Caco-2 (cell line): Measurements from ENCODE around the gene MYH14. TPM values are rescaled to one million over a fixed set of nuclear protein-coding genes. Genes with fewer than 3 reads are reported as not detected.

ENCODE experiments used
- BruUV-seq: library from RNA; stranded (reverse); fragments of 400-500 nt; replicated peaks from 2 replicates; lab custom pipeline; 2021; lab: Mats Ljungman, UMichigan
- CTCF ChIA-PET: fragments of 300-600 bp; sonication (Branson Sonifier 250); formaldehyde crosslinking; loops from one replicate; lab custom pipeline; 2022; ENCODE audit warnings: antibody characterized with exemption; lab: Charles Lee
- POLR2A ChIA-PET: fragments of 300-600 bp; sonication (Branson Sonifier 250); formaldehyde crosslinking; loops from one replicate; lab custom pipeline; 2022; ENCODE audit warnings: antibody characterized with exemption; lab: Charles Lee
- DNase-seq, 2 experiments: peaks; one replicate each; pipeline versions ENCODE4 v3.0.0 to v3.0.0-alpha.2; 2020 to 2022
- H3K27me3 ChIP-seq: replicated peaks from 2 replicates; pipeline ENCODE4 v1.6.0; 2011; ENCODE audit warnings: low read length; ENCODE audit not compliant: control insufficient read depth, insufficient read depth
- H3K36me3 ChIP-seq: 2 replicates; pipeline ENCODE4 v1.5.1; 2011; ENCODE audit warnings: low read length; ENCODE audit not compliant: control insufficient read depth, insufficient read depth
- H3K4me1 ChIP-seq: fragments of 250-450 bp; sonication (Bioruptor Pico); 2 replicates; pipeline ENCODE4 v1.5.1; 2020; ENCODE audit warnings: mild to moderate bottlenecking
- H3K4me3 ChIP-seq: 2 replicates; pipeline ENCODE4 v1.5.1; 2011; ENCODE audit warnings: low read depth, mild to moderate bottlenecking, control low read depth, low read length
- H3K9me3 ChIP-seq: fragments of 250-450 bp; sonication (Bioruptor Pico); 2 replicates; pipeline ENCODE4 v1.5.1; 2020; ENCODE audit warnings: mild to moderate bottlenecking, moderate library complexity
- H3K27ac Mint-ChIP-seq: one replicate; pipeline ENCODE4 v1.8.0; 2022; ENCODE audit warnings: mixed read lengths; ENCODE audit not compliant: unreplicated experiment
- H3K27me3 Mint-ChIP-seq: one replicate; pipeline ENCODE4 v1.8.0; 2022; ENCODE audit warnings: mixed read lengths; ENCODE audit not compliant: insufficient read depth, unreplicated experiment
- H3K36me3 Mint-ChIP-seq: one replicate; pipeline ENCODE4 v1.8.0; 2022; ENCODE audit warnings: mild to moderate bottlenecking, mixed read lengths; ENCODE audit not compliant: insufficient read depth, unreplicated experiment
- H3K4me1 Mint-ChIP-seq: one replicate; pipeline ENCODE4 v1.8.0; 2022; ENCODE audit warnings: low read depth, mixed read lengths; ENCODE audit not compliant: unreplicated experiment
- H3K4me3 Mint-ChIP-seq: one replicate; pipeline ENCODE4 v1.8.0; 2022; ENCODE audit warnings: mild to moderate bottlenecking, moderate library complexity, mixed read lengths; ENCODE audit not compliant: unreplicated experiment
- H3K9me3 Mint-ChIP-seq: one replicate; pipeline ENCODE4 v1.8.0; 2022; ENCODE audit warnings: mixed read lengths; ENCODE audit not compliant: unreplicated experiment
- intact Hi-C: fragments of 100-400 bp; cut with micrococcal nuclease; formaldehyde crosslinking; loops from one replicate; pipeline ENCODE4 v1.10.0; 2022; ENCODE audit not compliant: unreplicated experiment
- total RNA-seq: library from RNA; stranded (reverse); gene quantifications from 2 replicates; pipeline ENCODE4 v1.2.3, GENCODE V29; 2022
- TF ChIP-seq, protein P1 (sequence below), 2 experiments: fragments of 200-600 bp in 1 of 2; IDR thresholded peaks; 1 replicate in 1 of 2; 2 replicates in 1 of 2; pipeline versions ENCODE4 v1.5.1 to v1.8.0; 2011 to 2022; ENCODE audit warnings: antibody characterized with exemption in 1 of 2, control low read depth in 1 of 2, inconsistent platforms in 1 of 2, low read depth in 1 of 2, low read length in 1 of 2, mild to moderate bottlenecking in 1 of 2, moderate library complexity in 1 of 2; ENCODE audit not compliant: insufficient read depth in 1 of 2, severe bottlenecking in 1 of 2, unreplicated experiment in 1 of 2

Gene MYH14
- total RNA-seq, 1 experiment from 2014 or later = 89.8 TPM

DNA sequence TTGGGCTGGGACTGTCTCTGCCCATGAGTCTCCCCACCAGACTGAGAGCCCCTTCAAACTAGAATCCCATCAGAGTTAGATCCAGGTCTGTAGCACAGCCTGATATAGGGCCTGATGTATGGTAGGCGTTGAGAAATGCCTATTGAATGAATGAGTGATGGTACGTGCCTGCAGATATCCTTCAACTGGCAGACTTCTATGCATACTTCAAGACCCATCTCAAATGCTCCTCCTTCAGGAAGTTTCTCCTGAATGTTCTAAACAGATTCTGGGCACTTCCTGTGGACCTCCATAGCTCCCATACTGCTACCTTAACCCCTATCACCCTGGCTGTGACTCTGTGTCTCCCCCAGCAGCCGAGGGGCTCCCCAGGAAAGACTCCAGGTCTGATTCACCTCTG, 77.6 kb downstream of the MYH14 start:
- Histone ChIP-seq H3K4me1 (no peaks in the 10 kb centered on the region), H3K36me3 (peaks cover 5% of the 10 kb centered on the region), H3K4me3 (no peak overlapping the region), H3K9me3 (peaks cover 16% of the 10 kb centered on the region), H3K27me3 (no peaks in the 10 kb centered on the region)
- no peak overlapping the region for H3K27ac Mint-ChIP-seq
- ChIA-PET POLR2A (no interaction called here), CTCF (no interaction called here)
- TF ChIP-seq, protein P1, sequence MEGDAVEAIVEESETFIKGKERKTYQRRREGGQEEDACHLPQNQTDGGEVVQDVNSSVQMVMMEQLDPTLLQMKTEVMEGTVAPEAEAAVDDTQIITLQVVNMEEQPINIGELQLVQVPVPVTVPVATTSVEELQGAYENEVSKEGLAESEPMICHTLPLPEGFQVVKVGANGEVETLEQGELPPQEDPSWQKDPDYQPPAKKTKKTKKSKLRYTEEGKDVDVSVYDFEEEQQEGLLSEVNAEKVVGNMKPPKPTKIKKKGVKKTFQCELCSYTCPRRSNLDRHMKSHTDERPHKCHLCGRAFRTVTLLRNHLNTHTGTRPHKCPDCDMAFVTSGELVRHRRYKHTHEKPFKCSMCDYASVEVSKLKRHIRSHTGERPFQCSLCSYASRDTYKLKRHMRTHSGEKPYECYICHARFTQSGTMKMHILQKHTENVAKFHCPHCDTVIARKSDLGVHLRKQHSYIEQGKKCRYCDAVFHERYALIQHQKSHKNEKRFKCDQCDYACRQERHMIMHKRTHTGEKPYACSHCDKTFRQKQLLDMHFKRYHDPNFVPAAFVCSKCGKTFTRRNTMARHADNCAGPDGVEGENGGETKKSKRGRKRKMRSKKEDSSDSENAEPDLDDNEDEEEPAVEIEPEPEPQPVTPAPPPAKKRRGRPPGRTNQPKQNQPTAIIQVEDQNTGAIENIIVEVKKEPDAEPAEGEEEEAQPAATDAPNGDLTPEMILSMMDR (IDR thresholded peaks at IDR 0.05; ENCODE audit: insufficient read depth in 1 of 2, low read depth in 1 of 2, low read length in 1 of 2, severe bottlenecking in 1 of 2, unreplicated experiment in 1 of 2) = no peak
- no TSS peak for BruUV-seq
- DNase-seq = no peak
- no peak overlapping the region for H3K4me3 Mint-ChIP-seq
- peaks cover 23% of the 10 kb centered on the region for H3K9me3 Mint-ChIP-seq
- intact Hi-C loops = no loop called here
- no peaks in the 10 kb centered on the region for H3K27me3 Mint-ChIP-seq
- H3K36me3 Mint-ChIP-seq = peaks cover 52% of the 10 kb centered on the region
- H3K4me1 Mint-ChIP-seq = no peaks in the 10 kb centered on the region

GRCh38 chr19:50281491-50281890, 78.1 kb downstream of the MYH14 start:
- no peaks in the 10 kb centered on the region for H3K4me1 ChIP-seq
- TF ChIP-seq, protein P1 (IDR thresholded peaks at IDR 0.05; ENCODE audit: insufficient read depth in 1 of 2, low read depth in 1 of 2, low read length in 1 of 2, severe bottlenecking in 1 of 2, unreplicated experiment in 1 of 2) = no peak
- peaks cover 52% of the 10 kb centered on the region for H3K36me3 Mint-ChIP-seq
- H3K4me3 Mint-ChIP-seq = no peak overlapping the region
- ChIA-PET POLR2A (no interaction called here), CTCF (no interaction called here)
- peaks cover 6% of the 10 kb centered on the region for H3K36me3 ChIP-seq
- no peaks in the 10 kb centered on the region for H3K27me3 ChIP-seq
- no TSS peak for BruUV-seq
- H3K4me1 Mint-ChIP-seq = no peaks in the 10 kb centered on the region
- intact Hi-C loops = no loop called here
- no peak overlapping the region for H3K27ac Mint-ChIP-seq
- no peak for DNase-seq
- peaks cover 20% of the 10 kb centered on the region for H3K9me3 ChIP-seq
- peaks cover 28% of the 10 kb centered on the region for H3K9me3 Mint-ChIP-seq
- no peak overlapping the region for H3K4me3 ChIP-seq
- H3K27me3 Mint-ChIP-seq = no peaks in the 10 kb centered on the region

- CTCF ChIA-PET = no interaction called here
- intact Hi-C loops = no loop called here
- no peak for DNase-seq
- no TSS peak for BruUV-seq
- POLR2A ChIA-PET = no interaction called here
- Histone ChIP-seq H3K4me1 (no peaks in the 10 kb centered on the region), H3K36me3 (peaks cover 11% of the 10 kb centered on the region), H3K9me3 (peaks cover 20% of the 10 kb centered on the region), H3K27me3 (no peaks in the 10 kb centered on the region), H3K4me3 (no peak overlapping the region)
- Mint-ChIP-seq H3K4me1 (no peaks in the 10 kb centered on the region), H3K27ac (no peak overlapping the region), H3K4me3 (no peak overlapping the region), H3K36me3 (peaks cover 67% of the 10 kb centered on the region), H3K27me3 (no peaks in the 10 kb centered on the region), H3K9me3 (peaks cover 39% of the 10 kb centered on the region)
- TF ChIP-seq, protein P1 (IDR thresholded peaks at IDR 0.05; ENCODE audit: insufficient read depth in 1 of 2, low read depth in 1 of 2, low read length in 1 of 2, severe bottlenecking in 1 of 2, unreplicated experiment in 1 of 2) = no peak
Measured at GRCh38 chr19:50285833-50286232, 82.4 kb downstream of the MYH14 start.
